ENCODE results near the gene CIAO3. TPM values are rescaled to one million over a fixed set of nuclear protein-coding genes. Genes with fewer than 3 reads are reported as not detected.

The CIAO3 gene
- total RNA-seq, result 33.7 and 34.3 TPM in 2 replicates

DNA sequence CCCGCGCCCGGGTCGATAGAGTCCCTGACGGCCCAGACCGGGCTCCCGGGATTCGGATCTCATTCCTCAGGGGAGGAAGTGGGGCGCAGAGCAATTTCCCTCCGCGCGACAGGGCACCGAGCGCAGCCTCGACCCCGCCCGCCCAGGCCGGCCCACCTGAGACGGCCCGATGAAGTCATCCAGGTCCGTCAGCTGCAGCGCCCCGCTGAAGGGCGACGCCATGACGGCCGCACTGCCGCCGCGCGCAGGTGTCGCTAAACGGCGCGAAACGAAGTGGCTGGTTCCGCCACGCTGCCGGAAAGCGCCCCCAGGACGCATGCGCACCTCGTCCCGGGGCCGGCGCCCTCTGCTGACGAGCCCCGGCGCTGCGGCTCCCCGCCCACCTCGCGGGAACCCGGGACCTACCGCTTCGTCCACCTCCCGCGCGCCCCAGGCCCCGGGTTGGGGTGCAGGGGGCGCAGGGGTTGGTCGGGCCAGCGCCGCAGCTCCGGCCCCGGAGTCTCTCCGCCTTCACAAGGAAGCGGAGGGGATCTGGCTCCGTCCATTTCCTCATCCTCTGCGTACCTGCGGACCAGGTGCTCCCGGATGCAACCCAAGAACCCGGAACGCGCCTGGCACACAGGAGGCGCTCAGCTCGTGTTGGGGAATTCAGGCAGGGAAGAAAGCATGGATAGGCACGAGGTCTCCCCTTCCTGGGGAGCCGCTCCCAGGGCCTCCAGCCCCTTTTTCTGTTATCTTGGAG, at the start of gene CIAO3:
Gene CIAO3, minus strand, starts transcription at position 234 of the 742 bp plus-strand sequence. Its CDS starts 12 bp downstream, at position 222.
- peak; percentile 16 for DNase-seq (ENCODE audit: extremely low read depth, low read depth, low spot score)

- DNase-seq (ENCODE audit: extremely low read depth, low read depth, low spot score), result no peak
Observed at GRCh38 chr16:790086-790485, 49.3 kb upstream of the CIAO3 start.

- DNase-seq (ENCODE audit: extremely low read depth, low read depth, low spot score), result no peak
Observed at GRCh38 chr16:789191-789850, 48.5 kb upstream of the CIAO3 start.

DNA sequence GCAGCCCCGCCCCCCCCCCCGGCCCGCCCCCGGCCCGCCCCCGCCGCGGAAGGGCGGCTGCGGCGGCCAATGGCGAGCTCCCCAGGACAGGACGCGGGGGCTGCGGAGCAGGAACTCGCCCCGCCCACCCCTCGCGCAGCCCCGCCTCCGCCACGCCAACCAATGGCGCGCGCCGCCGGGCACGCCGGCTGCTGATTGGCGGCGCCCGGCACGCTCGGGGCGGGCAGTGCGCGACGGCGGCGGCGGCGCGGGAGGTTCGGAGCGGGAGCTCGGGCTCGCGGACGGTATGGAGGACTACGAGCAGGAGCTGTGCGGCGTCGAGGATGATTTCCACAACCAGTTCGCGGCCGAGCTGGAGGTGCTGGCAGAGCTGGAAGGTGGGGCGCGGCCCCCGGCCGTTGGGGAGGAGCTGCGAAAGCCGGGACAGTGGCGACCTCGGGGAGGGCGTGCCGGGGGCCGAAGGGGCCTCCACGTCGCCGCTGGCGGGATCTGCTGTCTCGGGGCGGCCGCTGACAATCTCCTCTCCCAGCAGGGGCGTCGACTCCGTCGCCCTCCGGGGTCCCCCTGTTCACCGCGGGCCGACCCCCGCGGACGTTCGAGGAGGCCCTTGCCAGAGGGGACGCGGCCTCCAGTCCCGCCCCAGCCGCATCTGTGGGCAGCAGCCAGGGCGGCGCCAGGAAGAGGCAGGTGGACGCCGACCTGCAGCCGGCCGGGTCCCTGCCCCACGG, 47.8 kb upstream of the CIAO3 start, which contains the start of gene CHTF18:
Gene CHTF18, plus strand, starts transcription at position 222 of the 728 bp plus-strand sequence. Its CDS starts 65 bp downstream, at position 287.
- no peak for DNase-seq (ENCODE audit: extremely low read depth, low read depth, low spot score)

GRCh38 chr16:787978-788398, 47.2 kb upstream of the CIAO3 start, which contains the start of gene RPUSD1:
TSS of gene RPUSD1 (minus strand) at chr16:788381. CDS start at chr16:787737, 644 bp downstream.
- DNase-seq (ENCODE audit: extremely low read depth, low read depth, low spot score), result no peak

DNA sequence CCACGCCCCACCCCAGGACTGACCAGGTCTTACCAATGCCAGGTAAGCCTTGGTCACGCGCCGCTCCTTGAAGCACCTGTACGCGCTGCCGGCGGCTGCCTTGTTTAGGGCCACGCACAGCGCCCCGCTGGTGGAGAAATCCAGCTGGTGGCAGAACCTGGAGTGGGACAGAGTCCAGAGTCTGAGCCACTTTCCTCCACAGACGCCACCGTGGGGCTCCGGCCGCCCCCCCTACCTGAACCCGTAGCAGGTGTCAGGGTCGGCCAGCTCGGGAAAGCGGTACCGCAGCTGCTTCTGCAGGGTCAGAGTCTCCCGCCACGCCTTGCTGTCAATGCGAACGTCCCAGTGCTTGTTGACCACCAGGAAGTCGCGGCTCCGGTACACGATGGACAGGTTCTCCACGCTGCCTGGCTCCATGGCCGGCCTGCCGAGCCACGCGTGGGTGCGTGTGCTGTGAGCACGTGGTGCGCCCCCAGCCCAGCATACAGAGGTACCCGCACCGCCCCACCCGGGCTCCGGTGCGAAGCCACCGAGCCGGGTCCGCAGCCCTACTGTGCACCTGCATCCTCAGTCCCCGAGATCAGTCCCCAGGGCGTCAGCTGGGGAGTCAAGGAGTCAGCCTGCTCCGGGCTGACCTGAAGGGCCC, 46.6 kb upstream of the CIAO3 start:
- no peak for DNase-seq (ENCODE audit: extremely low read depth, low read depth, low spot score)

- no peak for DNase-seq (ENCODE audit: extremely low read depth, low read depth, low spot score)
Observed at GRCh38 chr16:785563-786535, 45.1 kb upstream of the CIAO3 start.

GRCh38 chr16:784431-784830, 43.6 kb upstream of the CIAO3 start:
- no peak for DNase-seq (ENCODE audit: extremely low read depth, low read depth, low spot score)

- DNase-seq (ENCODE audit: extremely low read depth, low read depth, low spot score), result no peak
Observed at GRCh38 chr16:783404-784161, 42.8 kb upstream of the CIAO3 start.

- no peak for DNase-seq (ENCODE audit: extremely low read depth, low read depth, low spot score)
Observed at GRCh38 chr16:782766-783403, 42.1 kb upstream of the CIAO3 start.

DNA sequence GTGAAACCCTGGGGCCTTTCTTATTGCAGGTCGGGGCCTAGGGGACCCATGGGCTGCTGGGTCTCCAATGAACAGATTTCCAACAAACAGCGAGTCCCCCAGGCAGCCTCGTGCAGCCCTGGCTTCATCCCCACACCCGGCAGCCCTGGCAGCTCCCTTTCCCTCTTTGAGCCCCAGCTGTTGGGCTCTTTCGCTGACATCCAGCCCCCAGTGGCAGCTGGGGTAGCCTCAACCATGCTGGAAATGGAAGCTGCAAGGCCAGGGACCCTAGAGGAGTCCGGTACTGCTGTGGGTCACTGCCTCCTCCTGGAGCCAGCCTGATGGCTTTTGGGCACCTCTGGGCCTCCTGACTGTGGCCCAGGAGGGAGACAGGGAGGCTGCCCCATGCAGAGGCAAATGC, 41.5 kb upstream of the CIAO3 start:
- no peak for DNase-seq (ENCODE audit: extremely low read depth, low read depth, low spot score)

DNA sequence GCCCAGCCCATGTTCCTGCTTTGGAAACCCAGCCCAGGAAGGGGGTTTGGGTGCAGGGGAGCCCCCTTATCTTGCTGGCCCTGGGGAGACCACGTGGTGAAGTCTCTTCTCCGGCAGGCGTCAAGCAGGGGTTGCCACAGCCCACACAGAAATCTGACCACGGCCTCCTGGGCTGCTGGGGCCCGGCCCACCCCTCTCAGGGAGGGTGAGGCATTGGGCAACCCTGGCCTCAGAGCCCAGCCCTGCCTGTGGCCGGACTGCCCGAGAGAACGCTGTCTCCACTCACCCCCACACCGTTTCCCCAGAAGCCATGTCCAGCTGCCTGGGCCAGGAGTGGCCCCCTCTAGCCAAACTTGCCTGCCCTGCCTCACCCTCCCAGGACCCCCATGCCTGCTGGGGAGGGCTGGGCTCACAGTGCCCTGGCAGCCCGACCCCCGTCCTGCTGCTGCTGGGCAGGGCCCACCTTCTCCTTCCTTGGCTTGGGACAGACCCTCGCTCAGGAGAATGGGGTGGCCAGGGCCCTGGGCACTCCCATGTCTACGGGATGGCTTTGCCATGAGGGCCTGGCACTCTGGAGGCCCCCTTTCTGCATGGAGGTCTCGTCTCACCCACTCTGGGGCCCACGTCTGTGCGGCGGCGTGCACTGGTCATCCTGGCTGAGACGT, 40.7 kb upstream of the CIAO3 start:
- no peak for DNase-seq (ENCODE audit: extremely low read depth, low read depth, low spot score)

- no peak for DNase-seq (ENCODE audit: extremely low read depth, low read depth, low spot score)
Observed at GRCh38 chr16:780296-780695, 39.5 kb upstream of the CIAO3 start.

- DNase-seq (ENCODE audit: extremely low read depth, low read depth, low spot score), result no peak
Observed at GRCh38 chr16:779561-779960, 38.8 kb upstream of the CIAO3 start.

DNA sequence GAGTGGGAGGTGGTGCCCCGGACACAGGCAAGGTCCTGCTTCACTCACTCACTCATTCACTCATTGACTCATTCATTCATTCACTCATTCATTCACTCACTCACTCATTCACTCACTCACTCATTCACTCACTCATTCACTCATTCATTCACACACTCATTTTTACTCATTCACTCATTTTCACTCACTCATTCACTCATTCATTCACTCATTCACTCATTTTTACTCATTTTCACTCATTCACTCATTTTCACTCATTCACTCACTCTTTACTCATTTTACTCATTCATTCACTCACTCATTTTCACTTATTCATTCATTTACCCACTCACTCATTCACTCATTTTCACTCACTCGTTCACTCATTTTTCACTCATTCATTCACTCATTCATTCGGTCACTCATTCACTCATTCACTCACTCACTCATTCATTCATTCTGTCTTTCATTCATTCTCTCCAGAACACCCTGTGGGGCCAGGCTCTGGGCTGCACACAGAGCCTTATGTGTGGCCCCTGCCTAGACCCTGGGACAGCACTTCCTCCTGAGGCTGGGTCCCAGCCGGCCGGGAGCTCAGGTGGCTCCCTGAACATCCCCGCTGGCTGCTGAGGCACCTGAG, 38.2 kb upstream of the CIAO3 start:
- DNase-seq (ENCODE audit: extremely low read depth, low read depth, low spot score), result no peak

DNA sequence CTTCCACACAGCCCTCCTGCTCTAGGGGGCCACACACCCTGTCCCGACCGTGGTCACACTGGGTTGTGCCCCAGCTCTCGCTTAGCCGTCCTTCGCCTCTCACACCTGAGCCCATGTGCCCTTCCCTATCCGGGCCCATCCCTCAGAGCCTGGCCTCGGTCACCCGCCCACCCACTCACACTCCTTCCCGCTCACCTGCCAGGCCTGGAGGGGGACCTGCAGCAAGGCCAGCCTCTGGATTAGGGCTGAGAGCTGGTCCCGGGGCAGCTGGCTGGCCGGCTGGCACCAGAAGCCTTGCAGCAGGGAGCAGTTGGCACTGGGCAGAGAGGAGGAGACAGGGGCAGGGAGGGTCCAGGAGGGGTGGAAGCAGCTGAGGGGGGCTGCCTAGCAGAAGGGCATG, 37.6 kb upstream of the CIAO3 start:
- DNase-seq (ENCODE audit: extremely low read depth, low read depth, low spot score), result no peak

- DNase-seq (ENCODE audit: extremely low read depth, low read depth, low spot score), result no peak
Observed at GRCh38 chr16:777826-778225, 37.0 kb upstream of the CIAO3 start.

DNA sequence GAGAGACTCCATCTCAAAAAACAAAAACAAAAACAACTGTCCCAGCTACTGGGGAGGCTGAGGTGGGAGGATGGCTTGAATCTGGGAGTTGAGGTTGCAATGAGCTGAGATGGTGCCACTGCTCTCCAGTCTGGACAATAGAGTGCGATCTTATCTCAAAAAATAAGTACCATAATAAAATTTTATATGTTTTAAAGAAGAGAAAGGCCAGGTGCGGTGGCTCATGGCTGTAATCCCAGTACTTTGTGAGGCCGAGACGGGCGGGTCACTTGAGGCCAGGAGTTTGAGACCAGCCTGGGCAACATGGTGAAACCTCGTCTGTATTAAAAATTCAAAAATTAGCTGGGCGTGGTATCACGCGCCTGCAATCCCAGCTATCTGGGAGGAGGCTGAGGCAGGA, 36.0 kb upstream of the CIAO3 start:
- no peak for DNase-seq (ENCODE audit: extremely low read depth, low read depth, low spot score)
